ENCODE measurements around the gene WWOX.

Gene WWOX

GRCh38 chr16:78773706-78774105, 674.3 kb downstream of the WWOX start:
- DNase-seq (ENCODE audit: insufficient read length, low spot score) (no peak), FAIRE-seq (no peak)
- no peak for TF ChIP-seq CTCF (IDR thresholded peaks at IDR 0.05; ENCODE audit: insufficient read depth, missing control alignments)

DNA sequence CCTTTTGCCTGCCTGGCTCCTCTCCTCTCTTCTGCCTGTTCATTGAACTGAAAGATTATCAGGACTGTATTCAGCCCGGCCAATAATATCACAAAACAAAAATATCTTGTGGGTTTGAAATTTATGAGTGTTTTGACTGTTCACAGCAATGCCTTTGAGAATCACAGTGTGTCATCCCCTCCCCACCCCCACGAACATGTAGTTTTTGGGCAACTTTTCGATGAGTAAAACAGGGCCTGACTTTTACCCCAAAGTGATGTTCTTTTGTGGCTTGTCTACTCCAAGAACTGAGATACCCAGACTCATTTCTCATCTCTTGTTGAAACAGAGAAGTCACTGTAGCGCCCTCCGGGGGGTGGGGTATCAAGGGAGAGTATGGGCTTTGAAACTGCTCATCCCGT, 675.7 kb downstream of the WWOX start:
- FAIRE-seq (no peak), DNase-seq (ENCODE audit: insufficient read length, low spot score) (no peak)
- no peak for TF ChIP-seq CTCF (IDR thresholded peaks at IDR 0.05; ENCODE audit: insufficient read depth, missing control alignments)

DNA sequence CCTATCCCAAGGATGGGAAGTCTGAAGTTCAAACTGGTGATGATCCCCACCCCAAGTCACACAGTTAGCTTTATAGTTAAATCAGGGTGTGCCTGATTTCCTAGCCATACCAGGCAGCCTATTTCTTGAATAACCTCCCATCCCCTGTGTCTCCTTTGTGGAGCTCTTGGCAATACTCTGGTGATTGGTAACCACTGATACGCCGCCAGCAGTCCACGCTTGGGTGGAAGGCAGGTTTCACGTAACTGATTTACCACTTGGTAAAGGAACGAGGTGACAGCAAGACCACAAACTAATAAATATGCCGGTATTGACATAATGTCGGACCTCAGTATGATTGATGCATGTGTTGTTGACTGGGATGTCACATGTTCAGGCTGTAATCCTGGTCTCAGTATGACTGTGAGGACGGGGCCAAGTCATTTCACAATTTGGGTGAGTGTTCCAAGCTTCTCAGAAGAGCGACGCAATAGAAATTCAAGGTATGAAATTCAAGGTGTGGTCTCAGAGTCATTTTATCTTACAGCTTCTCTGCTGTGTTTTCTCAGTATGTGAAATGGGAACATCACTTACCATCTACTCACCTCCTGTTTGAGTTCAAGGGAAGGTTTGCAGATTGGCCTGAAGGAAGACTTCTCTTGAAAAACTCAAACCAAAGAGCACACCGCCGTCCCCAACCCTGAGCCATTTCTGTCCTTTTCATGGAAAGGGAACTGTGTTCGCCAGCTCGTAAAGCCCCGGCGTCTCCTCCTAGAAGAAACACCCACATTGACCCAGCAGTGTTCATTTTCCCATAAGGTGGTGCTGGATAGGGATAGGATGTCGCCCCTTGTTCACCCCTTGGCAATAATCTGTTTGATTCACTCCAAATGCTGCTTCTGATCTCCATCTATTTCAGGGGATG, 678.9 kb downstream of the WWOX start:
- no peak for TF ChIP-seq CTCF (IDR thresholded peaks at IDR 0.05; ENCODE audit: insufficient read depth, missing control alignments)
- DNase-seq (ENCODE audit: insufficient read length, low spot score) (no peak), FAIRE-seq (no peak)

- TF ChIP-seq CTCF (IDR thresholded peaks at IDR 0.05; ENCODE audit: insufficient read depth, missing control alignments) = no peak
- FAIRE-seq = no peak
- no peak for DNase-seq (ENCODE audit: insufficient read length, low spot score)
Measured at GRCh38 chr16:78780808-78781207, 681.4 kb downstream of the WWOX start.

- FAIRE-seq (no peak), DNase-seq (ENCODE audit: insufficient read length, low spot score) (no peak)
- no peak for TF ChIP-seq CTCF (IDR thresholded peaks at IDR 0.05; ENCODE audit: insufficient read depth, missing control alignments)
Measured at GRCh38 chr16:78782572-78782971, 683.1 kb downstream of the WWOX start.

DNA sequence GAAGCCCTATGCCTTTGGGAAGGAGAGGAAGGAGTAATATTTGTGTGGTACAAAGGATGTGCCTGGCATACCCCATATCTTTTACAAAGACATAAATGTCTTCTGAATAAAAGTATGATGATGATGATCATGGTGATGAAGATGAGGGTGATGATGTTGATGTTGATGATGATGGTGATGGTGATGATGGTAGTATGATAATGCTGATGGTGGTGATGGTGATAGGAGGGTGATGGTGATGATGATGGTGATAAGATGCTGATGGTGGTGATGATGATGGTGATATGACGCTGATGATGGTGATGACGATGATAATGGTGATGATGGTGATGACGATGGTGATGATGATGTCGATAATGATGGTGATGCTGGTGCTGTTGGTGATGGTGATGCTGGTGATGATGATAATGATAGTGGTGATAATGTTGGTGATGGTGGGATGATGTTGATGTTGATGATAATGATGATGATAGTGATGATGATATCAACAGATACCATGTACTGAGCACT, 684.2 kb downstream of the WWOX start:
- no peak for TF ChIP-seq CTCF (IDR thresholded peaks at IDR 0.05; ENCODE audit: insufficient read depth, missing control alignments)
- FAIRE-seq (no peak), DNase-seq (ENCODE audit: insufficient read length, low spot score) (no peak)

GRCh38 chr16:78784771-78785170, 685.3 kb downstream of the WWOX start:
- TF ChIP-seq CTCF (IDR thresholded peaks at IDR 0.05; ENCODE audit: insufficient read depth, missing control alignments) = no peak
- FAIRE-seq (no peak), DNase-seq (ENCODE audit: insufficient read length, low spot score) (no peak)
